ENCODE data around the gene KRT78.
"Not testable (repeated sequence)": the region's sequence is repeated elsewhere in the genome, so short reads cannot be mapped to it uniquely, and the experiment has no call there.

The KRT78 gene

DNA sequence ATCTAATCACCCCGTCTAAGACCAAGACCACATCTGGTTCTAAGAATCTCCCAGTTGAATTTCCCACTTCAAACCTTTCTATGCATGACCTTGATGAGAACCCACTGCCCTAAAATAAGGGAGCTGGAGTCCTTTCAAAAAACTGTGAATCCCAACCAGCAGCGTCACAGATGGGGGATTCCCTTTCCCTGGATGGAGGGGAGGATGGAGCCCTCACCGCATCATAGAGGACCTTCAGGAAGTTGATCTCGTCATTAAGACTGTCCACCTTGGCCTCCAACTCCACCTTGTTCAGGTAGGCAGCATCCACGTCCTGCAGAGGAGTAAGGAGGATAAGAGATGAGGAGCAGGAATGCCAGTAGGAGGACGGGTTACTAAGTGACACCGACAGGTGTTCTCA, 39.6 kb downstream of the KRT78 start:
- no peak for DNase-seq

DNA sequence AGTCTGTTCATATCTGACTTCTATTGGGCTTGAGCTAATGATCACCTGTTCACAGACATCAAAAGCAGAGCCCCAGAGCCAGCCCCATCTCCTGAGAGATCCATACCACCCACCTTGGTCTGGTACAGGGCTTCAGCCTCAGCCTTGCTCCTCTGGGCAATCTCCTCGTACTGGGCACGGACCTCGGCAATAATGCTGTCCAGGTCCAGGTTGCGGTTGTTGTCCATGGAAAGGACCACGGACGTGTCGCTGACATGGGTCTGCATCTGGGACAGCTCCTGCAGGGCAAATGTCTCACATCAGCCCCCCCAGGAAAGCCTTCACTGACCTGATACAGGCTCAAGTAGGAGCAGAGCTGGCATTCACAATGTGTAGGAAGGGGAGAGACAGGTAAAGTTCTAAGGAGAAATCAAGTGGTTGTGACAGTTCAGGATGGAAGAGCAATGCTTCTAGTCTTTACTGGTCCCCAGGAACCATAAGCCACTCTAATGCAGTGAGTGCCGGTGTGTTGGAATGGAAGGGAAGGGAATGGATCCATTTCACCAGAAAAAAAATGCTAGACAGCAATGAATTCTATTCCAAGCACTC, 40.1 kb downstream of the KRT78 start:
- DNase-seq: no peak

DNA sequence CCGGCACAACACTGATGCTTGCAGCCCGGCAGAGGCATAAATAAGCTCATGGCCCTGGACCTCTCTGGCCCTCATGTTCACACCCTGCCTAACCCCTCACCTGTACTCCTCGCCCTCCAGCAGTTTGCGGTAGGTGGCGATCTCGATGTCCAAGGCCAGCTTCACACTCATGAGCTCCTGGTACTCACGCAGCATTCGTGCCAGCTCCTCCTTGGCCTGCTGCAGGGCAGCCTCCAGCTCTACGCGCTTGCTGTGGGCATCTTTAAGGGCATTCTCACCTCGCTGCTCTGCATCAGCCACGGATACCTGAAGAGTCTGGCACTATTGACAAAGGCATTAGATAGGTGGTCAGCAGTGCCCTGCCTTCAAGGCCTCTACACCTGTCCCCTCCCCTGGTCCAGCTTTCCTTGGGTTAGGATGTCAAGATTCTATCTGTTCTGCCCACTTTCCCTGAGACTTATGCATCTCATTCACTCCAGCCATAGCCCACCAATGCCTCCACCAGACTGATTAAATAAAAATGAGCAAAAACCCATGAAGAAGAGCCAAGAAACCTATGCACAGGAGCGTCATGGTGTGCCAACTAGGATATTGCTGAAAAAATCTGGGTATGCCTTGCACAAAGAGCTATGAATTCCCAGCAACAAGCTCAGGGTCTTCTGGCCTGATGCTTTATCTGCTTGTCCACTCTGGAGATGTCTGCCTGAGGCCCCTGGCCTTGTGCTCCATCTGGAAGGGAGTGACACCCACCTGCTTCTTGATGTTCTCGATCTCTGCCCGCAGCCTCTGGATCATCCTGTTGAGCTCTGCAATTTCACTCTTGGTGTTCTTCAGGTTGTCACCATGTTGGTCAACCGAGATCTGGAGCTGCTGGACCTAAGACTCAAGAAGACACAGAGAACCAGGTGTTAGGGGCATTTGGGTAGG, 41.0 kb downstream of the KRT78 start:
- no peak for DNase-seq

DNA sequence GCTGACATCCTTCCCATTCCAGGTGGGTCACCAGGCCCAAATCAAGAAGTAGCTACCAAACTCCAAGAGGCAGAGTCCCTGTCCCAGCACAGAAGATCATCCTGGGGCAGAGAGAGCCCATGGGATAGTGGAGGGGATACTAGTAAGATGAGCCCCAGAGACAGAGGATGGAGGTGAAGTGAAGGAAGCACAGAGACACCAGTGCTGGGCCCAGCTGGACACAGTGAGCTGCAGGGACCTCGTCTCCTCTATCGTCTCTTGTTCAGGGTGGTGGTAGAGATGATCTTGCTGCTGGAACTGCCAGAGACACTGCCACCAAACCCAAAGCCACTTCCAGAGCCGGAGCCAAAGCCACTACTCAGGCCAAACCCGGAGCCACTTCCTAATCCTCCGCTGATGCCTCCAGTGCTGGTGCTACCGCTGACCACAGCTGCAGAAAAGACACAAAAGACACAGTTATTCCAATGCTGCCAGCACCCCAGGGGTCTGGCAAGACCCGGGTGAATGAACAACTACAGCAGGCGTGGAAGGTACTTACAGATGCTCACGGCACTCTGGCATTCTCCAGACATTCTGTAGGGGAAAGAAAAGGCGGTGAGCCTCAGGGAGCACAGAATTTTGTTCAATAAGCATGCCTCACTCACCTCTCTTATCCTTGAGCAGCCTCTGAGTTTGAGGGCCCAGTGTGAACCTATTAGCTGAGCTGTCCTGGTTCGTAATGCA, 41.8 kb downstream of the KRT78 start:
- no peak for DNase-seq

DNA sequence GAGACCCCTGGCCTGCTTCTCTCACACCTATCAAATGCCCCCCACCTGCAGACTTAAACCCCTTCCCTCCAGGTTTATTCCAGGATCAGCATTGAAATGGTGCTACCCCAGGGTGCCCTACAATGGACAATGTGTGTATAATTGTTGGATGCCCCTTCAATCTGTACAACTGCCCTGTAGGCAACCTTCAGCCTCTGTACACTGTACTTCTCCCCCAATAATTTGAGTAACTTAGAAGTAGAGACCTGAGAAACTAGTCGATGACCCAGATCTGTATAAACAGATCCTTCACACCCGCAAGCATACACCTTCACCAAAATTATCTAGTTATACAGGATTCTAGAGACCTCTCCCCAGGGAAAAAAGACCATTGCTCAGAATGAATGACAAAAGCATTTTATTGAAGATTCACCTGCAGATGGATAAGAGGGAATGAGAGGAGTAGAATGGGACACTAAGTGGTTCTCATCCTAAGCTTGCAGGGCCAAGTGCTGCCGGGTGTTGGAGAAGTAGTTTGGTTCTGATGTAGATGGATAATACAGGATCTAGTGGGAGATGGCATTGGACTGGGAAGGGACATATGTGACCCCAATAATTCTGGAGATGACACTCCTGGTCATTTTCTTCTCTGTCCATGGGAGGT, 42.5 kb downstream of the KRT78 start:
- no peak for DNase-seq

DNA sequence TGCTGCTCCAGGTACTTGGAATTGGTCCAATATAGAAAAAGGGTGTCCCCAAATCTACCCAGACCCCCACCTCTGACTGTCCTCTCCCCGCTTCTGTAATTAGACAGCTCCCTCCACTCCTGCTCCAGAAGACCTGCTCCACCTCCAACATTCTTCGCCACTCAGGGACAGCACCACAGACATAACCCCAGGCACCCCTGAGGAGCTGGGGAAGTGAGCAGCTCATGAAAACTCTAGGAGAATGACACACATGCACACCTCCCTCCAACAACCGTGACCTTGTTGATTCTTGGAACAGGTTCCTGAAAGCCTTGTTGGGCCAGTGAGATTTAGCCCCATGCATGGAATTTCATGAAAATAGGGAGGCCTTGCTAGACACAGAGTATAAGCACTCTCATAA, 43.1 kb downstream of the KRT78 start:
- DNase-seq: no peak

DNA sequence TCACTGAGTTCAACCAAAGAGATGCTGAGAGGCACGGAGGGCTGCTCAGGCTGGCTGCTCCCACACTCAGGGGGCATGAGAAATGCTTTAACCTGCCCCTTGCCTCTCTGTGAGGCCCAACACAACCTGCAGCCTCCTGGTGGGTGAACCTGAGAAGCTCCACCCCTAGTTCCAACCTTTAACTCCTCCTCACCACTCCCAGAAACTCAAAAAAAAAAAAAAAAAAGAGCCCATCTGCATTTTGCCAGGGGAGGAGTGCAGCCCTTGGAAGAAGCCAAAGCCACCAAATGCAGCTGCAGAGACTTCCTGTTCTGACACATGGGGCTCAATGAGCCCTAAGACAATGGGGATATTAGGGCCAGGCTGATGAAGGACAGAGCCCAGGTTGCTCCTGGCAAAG, 43.8 kb downstream of the KRT78 start:
- no peak for DNase-seq

DNA sequence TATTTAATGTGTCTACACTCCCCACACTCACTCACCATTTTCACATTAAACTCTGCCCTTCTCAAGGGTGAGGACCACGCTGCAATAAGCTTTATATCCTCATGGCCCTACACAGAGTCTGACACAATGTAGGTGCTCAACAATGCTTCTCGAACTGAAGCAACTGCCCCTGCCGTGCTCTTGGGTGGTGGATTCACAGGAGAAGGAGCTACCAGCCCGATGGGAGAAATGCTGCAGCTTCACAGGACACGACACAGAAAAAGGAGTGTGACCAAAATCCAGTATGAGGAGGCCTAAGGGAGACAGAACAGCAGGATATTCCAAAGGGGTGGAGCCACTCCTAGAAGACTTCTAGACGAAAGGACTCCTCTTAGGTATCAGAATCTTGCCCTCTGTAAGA, 46.4 kb downstream of the KRT78 start:
- DNase-seq: no peak

DNA sequence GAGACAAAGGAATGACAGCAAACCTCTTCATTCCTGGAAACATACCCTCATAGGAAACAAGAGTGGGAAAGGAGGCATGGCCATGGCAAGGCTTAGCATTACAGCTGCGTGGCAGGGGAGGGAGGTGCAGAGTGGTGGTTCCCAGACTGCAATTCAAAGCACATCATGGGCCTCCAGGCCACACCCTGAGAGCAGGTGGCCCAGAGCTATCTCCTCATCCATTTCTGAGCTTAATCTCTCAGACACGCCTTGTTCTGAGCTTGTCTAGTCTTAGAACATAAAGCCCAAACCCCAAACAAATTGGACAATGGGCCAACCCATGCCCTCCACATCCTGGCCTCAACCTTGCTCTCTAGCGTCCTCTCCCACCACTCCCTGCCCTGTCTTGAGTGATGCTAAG, 47.0 kb downstream of the KRT78 start:
- DNase-seq: no peak

DNA sequence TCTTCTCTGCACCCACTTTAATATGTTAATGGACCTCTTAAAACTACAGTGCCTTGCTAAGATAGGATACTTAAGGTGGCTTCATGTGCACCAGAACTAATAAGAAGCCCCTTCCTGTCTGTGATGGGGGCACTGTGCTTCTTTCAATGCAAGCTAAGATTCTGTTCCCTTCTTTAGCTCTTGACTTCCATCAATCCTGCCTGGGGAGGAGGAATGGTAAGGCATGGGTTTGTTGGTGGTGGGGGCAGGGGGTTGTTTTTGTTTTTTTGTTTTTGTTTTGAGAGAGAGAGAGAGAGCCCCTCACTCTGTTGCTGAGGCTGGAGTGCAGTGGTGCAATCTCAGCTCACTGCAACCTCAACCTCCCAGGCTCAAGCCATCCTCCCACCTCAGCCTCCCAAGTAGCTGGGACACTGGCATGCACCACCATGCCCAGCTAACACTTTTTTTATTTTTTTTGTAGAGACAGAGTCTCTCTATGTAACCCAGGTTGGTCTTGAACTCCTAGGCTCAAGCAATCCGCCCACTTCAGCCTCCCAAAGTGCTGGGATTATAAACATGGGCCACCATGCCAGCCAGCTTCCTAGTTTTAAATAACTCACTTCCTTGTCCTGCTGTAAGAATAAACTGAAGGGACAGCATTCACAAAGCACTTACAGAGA, 48.4 kb downstream of the KRT78 start:
- DNase-seq: no peak

DNA sequence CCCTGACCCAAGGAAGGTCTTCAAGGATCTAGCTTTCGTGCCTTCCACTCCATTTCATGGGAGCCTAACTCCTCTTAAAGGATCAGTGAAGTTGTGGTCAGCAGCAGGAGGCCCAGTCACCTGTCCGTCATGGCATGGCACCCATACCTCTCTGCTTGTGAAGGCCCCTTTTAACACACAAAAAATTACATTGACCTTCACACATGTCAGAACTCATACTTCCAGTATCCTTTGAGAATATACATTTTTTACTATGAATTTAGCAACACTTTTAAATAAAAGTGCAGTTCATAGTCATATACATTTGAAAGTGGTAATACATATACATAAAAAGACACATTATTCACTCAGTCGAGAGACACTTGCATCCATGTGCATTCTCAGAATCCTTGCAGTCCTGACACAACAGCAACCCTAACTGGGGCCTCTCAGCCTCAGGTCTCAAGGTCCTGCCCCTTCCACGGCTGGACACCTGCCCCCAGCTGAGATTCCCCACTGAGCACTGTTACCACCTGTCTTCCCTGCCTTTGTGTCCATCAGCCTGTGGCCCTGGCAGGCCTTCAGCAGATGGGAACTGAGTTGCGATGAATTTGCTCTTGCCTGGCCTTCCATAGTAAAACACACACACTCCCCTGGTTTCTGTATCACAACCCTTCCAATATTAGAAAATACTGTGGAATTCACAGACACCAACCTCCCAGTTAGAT, 49.1 kb downstream of the KRT78 start:
- DNase-seq: no peak

DNA sequence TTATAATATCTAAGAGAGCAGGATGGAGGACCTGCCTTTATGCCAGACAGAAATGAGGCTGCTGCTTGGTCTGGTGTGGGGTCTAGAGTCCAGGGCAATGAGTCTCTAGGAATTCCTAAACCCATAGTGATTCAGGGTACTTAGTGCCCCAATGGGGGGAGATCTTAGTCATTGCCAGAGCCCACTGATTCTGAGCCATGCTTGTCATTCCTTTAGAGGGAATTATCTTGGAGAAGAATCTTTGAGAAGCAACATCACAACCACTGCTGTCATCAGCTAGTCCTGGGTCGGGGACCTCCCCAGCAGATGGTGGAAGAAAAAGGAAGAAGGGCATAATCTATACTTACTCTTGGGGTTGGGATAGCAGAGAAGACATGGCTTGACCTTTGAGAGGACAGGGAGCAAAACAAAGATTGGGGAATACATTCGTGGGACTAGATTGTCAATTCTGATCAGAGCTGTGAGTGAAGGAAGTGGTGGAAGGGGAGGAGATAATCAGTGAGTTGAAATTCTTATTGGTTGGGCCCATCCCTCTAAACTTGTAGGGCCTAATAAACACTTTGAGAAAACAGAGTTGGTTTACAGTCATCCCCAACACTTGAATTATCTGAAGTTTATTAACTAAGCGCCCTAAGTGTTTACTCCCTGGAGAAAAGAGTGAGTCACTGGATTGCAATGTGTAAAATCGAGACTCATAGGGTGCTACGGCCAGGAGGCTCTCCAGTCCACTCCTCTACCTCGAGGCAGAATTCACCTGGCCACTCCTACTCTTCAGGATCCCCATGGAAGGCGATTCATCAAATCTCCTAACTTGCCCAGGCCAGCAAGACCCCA, 49.9 kb downstream of the KRT78 start:
- DNase-seq: no peak

DNA sequence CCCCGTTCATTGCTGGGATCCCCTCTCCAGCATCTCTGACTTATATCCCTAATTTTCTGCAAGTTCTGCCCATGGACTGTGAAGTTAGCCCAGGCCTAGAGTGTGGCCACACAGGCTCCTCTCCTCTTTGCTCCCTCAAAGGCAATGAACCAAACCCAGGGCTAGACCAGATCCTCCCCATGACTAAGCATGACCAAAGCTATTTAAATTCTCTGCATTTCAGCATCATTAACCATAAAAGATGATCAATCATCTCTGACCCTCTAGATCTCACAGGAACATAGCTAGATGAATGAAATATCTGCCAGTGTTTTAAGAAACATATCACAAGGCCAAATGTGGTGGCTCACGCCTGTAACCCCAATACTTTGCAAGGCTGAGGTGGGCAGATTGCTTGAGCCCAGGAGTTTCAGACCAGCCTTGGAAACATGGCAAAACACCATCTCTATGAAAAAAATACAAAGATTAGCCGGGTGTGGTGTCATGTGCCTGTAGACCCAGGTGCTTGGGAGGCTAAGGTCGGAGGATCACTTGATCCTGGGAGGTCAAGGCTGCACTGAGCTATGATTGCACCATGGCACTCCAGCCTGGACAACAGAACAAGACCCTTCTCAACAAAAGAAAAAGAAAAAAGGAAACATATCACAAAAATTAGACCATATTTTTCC, 50.7 kb downstream of the KRT78 start:
- DNase-seq: no peak

DNA sequence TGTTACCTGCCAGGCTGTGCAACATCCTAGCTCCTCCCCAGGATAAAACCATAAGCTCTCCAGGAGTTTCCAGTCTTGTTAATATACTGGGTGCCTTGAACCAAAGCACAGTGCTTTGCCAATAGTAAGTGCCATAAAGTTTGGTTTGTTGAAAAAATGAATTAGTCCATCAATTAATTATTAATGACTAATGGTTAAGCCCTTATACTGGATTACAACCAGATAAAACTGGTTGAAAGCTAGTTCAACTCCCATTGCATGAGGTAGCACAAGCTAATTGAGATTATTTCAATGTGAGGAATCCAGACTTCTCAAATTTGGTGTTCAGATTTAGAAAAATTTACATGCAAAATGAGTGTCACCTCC, 51.3 kb downstream of the KRT78 start:
- DNase-seq: no peak

DNA sequence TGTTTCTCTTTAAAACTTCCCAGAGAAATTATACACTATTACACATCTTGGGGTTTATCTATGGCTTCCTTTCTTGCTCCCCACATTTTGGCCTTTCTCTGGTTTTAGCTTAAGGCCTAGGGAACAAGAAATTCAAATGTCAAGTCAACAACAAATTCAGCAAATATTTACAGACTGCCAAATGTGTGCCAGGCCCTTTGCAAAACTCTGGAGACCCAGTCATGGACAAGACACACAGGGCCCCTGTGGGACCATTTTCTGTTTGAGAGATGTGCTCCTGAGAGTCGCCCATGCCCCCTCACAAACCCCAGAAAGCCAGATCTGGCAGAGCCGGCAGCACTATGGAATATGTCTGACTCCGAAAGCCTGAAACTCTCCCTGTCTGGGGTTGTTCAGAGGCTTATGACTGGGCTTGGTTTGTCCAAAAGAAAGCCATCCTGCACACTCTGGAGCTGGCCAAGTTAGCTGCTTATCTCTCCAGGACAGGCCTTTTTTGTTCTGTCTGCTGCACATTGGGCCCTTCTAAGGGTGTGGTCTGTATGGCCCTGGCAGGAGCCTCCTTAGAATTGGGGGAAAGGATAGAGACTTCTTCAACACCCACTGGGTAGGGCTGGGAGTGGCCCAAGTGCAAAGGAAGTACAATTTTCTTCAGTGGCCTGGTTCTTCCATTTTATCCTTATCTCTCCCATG, 51.8 kb downstream of the KRT78 start:
- no peak for DNase-seq

DNA sequence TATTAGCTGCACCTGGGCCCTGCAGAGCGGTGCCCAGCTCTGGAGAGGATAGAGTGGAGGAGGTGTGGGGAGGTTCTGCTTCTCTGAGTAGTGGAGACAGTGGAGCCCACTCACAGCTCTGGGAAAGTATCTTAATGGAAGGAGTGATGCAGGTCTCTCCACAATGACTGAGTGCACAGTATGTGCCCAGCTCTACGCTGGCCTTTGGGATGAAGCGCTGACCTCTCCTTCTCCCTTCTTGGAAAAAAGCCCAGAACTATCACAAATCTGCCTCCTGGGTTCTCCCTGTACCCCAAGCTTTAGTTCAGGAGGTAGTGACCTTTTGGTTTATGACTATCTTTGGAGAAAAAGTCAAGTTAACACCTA, 52.4 kb downstream of the KRT78 start:
- no peak for DNase-seq

DNA sequence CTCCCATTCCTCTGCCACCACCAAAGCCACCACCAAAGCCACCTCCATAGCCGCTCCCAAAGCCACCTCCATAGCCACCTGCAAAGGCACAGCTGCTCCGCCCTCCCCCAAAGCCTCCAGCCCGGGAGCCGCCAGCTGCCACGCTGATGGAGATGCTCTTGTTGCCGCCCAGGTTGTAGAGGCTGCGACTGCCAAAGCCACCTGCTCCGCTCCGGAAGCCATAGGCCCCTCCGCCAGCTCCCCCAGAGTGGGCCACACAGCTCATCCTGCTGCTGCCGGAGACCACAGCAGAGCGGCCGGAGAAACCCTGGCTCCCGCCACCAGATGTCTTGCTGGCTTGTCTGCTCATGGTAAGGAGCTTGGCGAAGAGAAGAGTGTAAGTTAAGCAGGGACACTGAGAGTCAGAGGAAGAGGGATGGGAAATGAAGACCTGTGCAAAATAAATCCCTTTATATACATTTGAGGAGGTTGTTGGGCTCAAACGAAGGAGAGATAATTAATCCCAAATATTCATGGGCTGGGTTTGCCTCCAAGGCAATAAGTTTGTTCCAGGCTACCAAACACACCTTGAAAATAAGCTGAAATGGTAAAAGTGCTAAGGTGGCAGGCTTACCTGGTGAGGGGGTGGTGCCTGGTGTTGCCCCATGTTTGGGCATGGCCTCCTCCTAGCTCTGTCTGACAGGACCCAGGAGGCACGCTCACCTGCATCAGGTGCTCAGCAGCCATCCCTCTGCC, 52.9 kb downstream of the KRT78 start, which contains the start of gene KRT3:
Gene KRT3, minus strand, starts transcription at position 424 of the 735 bp plus-strand sequence. Its CDS starts 75 bp downstream, at position 349.
- DNase-seq: no peak

DNA sequence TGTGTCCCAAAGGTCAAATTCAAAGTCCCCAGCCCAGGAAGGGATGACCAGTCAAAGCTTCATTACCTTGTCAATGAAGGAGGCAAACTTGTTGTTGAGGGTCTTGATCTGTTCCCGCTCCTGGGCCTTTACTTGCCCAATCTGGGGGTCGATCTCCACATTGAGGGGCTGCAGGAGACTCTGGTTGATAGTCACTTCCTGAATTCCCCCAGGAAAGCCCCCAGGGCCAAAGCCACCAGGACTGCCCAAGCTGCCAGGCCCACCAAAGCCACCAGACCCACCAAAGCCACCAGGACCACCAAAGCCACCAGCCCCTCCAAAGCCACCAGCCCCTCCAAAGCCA, 53.5 kb downstream of the KRT78 start:
- not testable (repeated sequence) for DNase-seq
